ENCODE results near the gene NLGN2. TPM values are rescaled to one million over a fixed set of nuclear protein-coding genes. Genes with fewer than 3 reads are reported as not detected.

NLGN2 gene
- total RNA-seq, 1 donor from 2014 or later = 4.2 TPM

DNA sequence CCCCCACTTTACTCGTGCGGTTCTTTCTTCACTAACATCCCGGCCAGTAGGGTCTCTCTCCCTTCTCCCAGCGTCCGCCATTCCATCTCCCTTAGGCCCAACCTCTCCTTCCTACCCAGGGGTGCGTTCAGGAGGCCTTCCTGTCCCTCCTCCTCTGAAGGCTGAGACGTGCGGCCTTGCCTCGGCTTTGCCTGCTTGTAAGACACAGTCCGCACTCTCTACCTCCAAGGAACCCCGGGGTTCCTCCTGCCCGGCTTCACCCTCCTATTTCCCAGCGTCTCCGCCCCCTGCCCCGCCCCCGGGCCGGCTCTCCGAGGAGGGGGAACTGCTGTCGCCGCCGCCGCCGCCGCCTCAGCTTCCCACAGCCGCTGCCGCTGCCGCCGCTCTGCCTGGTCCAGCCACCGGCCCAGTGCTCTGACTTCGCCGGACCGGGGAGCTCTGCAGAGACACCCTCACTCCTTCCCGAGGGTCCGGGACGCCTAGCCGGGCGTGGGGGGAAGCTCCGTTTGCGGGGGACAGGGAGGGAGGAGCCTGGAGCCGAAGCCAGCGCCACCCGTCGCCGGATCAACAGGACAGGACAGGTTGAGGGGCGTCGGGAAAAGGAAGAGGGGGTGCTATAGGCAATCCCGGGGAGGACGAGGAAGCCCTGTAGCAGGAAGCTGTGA lies 30.4 kb downstream of the NLGN2 start:
- peak overlapping the region; percentile 58 for H3K27ac Mint-ChIP-seq
- peaks cover 30% of the 10 kb centered on the region for H3K4me1 Mint-ChIP-seq (ENCODE audit: low read depth)
- intact Hi-C loops (cut with micrococcal nuclease) = loop anchor here (1.0 to 5.0 kb wide), 4 partner anchors 82 to 619 kb away; partner anchors contain the start of genes EIF5A and SENP3

DNA sequence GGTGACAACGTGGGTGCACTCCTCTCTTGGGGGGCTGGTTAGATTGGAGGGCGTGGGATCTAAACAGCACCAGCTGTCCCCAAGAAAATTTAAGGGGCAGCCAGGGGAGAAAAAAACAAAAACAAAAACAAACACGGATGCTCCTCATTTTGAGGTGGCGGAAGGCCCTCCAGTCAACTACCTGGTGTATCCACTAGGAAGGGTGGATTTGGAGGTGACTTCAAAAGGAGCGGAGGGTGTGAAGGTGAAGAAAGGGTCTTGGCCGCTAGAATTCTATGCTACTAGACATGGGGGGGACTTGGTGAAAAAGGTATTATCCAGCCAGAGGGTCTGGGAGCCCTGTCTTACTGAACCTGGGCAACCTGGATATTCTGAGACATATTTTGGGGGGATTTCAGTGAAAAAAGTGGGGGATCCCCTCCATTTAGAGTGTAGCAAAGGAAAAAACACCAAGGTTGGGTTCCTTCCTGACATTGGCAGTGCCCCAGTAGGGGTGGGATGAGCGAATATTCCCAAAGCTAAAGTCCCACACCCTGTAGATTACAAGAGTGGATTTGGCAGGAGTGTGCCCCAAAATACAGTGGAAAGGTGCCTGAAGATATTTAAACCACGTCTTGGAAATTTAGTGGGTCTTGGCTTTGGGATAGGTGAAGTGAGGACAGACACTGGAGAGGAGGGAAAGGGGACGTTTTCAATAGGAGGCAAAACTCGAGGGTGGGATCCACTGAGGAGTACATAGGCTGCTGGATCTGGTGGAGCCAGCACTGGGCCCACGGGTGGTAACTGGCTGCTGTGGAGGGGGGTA lies 31.2 kb downstream of the NLGN2 start:
- no peaks in the 10 kb centered on the region for H3K9me3 Mint-ChIP-seq
- no peak for DNase-seq (ENCODE audit: low spot score)
- peak overlapping the region; percentile 78 for H3K4me3 Mint-ChIP-seq (ENCODE audit: low read depth)
- peaks cover 30% of the 10 kb centered on the region for H3K4me1 Mint-ChIP-seq (ENCODE audit: low read depth)
- no peak overlapping the region for H3K27ac Mint-ChIP-seq
- peaks cover 33% of the 10 kb centered on the region for H3K27me3 Mint-ChIP-seq (ENCODE audit: low read depth)
- H3K36me3 Mint-ChIP-seq (ENCODE audit: low read depth) = peaks cover 31% of the 10 kb centered on the region
- intact Hi-C loops (cut with micrococcal nuclease) = loop anchor here (5.0 kb wide), 3 partner anchors 123 to 618 kb away; partner anchors contain the start of genes EIF5A and SENP3

More for the DNA sequence above, 30.4 kb downstream of the NLGN2 start:
- Mint-ChIP-seq H3K27me3 (ENCODE audit: low read depth) (peaks cover 28% of the 10 kb centered on the region), H3K4me3 (ENCODE audit: low read depth) (peak overlapping the region; percentile 78), H3K36me3 (ENCODE audit: low read depth) (peaks cover 31% of the 10 kb centered on the region), H3K9me3 (no peaks in the 10 kb centered on the region)
- DNase-seq (ENCODE audit: low spot score) = peak; percentile 46

DNA sequence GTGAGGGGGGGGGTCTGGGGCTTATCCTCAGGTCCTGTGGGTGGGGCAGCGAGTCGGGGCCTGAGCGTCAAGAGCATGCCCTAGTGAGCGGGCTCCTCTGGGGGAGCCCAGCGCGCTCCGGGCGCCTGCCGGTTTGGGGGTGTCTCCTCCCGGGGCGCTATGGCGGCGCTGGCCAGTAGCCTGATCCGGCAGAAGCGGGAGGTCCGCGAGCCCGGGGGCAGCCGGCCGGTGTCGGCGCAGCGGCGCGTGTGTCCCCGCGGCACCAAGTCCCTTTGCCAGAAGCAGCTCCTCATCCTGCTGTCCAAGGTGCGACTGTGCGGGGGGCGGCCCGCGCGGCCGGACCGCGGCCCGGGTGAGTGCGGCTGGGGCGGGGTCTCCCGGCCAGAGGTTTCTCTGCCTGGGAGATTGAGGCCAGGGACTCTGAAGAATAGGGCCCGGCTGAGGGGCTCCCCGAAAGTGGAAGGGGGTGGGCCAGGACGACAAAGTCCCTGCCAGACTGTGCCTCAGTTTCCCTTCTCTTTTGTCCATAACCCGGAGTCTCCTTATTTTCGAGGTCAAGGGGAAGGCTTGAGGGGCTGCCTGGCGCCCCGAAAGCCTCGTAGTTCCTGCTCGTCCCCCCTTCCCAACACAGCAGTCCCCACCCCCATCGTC lies 31.9 kb downstream of the NLGN2 start, which contains the start of gene FGF11:
Gene FGF11, plus strand, starts transcription at position 51 of the 651 bp plus-strand sequence. Its CDS starts 109 bp downstream, at position 160.
- Mint-ChIP-seq H3K27ac (peak within 1 kb of the TSS; percentile 13), H3K9me3 (no peaks in the 10 kb centered on the region), H3K4me3 (ENCODE audit: low read depth) (peak within 1 kb of the TSS; percentile 81), H3K36me3 (ENCODE audit: low read depth) (peaks cover 31% of the 10 kb centered on the region), H3K4me1 (ENCODE audit: low read depth) (peaks cover 30% of the 10 kb centered on the region), H3K27me3 (ENCODE audit: low read depth) (peaks cover 38% of the 10 kb centered on the region)
- intact Hi-C loops (cut with micrococcal nuclease) = loop anchor here (5.0 kb wide), 3 partner anchors 123 to 618 kb away; partner anchors contain the start of genes EIF5A and SENP3
- no peak for DNase-seq (ENCODE audit: low spot score)

DNA sequence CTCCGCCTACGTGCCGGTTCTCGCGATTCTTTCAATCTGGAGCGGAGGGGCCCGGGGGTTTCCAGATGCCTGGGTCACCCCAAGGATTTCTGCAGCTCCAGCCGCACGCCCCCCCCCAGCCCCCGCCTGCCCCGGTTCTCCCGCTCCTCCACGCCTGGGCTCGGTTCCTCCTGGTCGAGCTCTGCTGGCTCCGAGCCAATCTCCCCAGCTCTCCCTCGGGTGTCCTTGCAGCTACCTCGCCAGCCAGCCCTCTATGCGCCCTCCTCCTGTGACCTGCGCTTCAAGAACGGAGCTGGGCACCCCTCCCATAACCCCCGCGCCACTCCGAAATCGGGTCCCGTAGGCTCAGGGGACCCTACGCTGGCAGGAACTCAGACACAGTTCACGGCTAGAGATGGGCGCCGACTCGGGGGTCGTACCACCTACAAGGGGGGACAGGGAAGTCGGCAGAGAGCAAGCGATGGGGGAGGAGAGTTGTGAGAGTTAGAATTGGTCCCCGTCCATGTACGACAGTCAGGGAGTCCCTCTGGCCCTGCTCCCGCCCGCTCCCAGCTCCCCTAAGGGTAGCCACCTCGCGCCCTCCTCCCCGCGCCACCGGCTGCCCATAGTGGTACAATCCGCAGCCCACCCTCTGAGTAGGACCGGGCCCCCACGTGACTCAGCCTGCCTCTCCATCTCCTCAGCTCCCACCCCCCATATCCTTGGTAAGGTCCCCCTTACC lies 32.6 kb downstream of the NLGN2 start:
- peak overlapping the region; percentile 81 for H3K4me3 Mint-ChIP-seq (ENCODE audit: low read depth)
- H3K27ac Mint-ChIP-seq = peak overlapping the region; percentile 13
- no peaks in the 10 kb centered on the region for H3K9me3 Mint-ChIP-seq
- H3K4me1 Mint-ChIP-seq (ENCODE audit: low read depth) = peaks cover 33% of the 10 kb centered on the region
- peak; percentile 25 for DNase-seq (ENCODE audit: low spot score)
- intact Hi-C loops (cut with micrococcal nuclease) = no loop called here
- peaks cover 31% of the 10 kb centered on the region for H3K36me3 Mint-ChIP-seq (ENCODE audit: low read depth)
- peaks cover 42% of the 10 kb centered on the region for H3K27me3 Mint-ChIP-seq (ENCODE audit: low read depth)

DNA sequence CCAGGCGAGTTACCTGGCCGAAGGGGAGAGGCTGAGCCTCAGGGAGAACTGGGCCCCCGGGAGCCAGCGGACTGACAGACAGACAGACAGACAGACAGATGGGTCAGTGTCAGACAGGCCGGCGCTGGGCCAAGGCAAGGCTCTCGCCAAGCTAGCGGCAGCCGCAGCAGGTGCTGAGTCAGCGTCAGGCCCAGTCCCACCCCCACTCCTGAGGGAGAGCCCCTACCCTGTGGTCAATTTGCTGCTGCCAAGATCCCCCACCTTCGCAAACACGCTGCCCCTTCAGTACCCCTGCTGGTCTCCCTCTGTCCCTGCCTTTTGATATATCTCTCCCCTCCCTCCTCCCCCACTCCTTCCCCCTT lies 33.2 kb downstream of the NLGN2 start:
- intact Hi-C loops (cut with micrococcal nuclease) = no loop called here
- Mint-ChIP-seq H3K4me3 (ENCODE audit: low read depth) (peak overlapping the region; percentile 81), H3K27me3 (ENCODE audit: low read depth) (peaks cover 47% of the 10 kb centered on the region), H3K4me1 (ENCODE audit: low read depth) (peaks cover 36% of the 10 kb centered on the region), H3K36me3 (ENCODE audit: low read depth) (peaks cover 31% of the 10 kb centered on the region), H3K27ac (no peak overlapping the region), H3K9me3 (no peaks in the 10 kb centered on the region)
- DNase-seq (ENCODE audit: low spot score) = no peak

DNA sequence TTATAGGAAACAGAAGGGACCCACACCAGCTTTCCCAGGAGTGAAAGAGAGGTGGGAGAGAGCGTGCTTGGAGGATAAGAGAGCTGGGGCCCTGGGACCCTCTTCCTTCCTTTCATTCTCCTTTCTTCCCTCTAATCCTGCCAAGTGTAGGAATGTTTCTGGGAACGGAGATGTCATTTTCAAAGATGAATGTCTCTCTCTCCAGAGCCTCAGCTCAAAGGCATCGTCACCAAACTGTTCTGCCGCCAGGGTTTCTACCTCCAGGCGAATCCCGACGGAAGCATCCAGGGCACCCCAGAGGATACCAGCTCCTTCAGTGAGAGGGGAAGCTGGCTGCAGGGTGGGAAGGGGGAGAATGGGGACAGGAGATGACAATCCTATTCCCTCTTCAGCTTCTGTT lies 33.6 kb downstream of the NLGN2 start:
- no peaks in the 10 kb centered on the region for H3K9me3 Mint-ChIP-seq
- peaks cover 50% of the 10 kb centered on the region for H3K27me3 Mint-ChIP-seq (ENCODE audit: low read depth)
- H3K4me3 Mint-ChIP-seq (ENCODE audit: low read depth) = no peak overlapping the region
- peaks cover 31% of the 10 kb centered on the region for H3K36me3 Mint-ChIP-seq (ENCODE audit: low read depth)
- H3K4me1 Mint-ChIP-seq (ENCODE audit: low read depth) = peaks cover 35% of the 10 kb centered on the region
- intact Hi-C loops (cut with micrococcal nuclease) = no loop called here
- no peak overlapping the region for H3K27ac Mint-ChIP-seq
- no peak for DNase-seq (ENCODE audit: low spot score)

DNA sequence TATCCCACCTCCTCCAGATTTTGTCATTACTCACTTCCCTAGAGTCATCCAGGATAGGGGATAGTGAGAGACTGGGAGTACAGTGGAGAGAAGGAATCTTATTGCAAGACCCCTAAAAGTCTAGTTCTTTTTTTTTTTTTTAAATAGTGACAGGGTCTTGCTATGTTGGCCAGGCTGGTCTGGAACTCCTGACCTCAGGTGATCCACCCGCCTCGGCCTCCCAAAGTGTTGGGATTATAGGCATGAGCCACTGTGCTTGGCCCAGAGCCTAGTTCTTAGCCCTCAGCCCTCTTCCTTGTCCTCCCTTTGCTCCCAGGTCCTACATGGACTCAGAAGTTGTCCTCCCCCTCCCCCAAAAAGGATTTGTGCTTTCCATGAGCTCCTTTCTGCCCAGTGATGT lies 34.5 kb downstream of the NLGN2 start:
- Mint-ChIP-seq H3K36me3 (ENCODE audit: low read depth) (peaks cover 27% of the 10 kb centered on the region), H3K4me1 (ENCODE audit: low read depth) (peaks cover 29% of the 10 kb centered on the region), H3K27me3 (ENCODE audit: low read depth) (peaks cover 53% of the 10 kb centered on the region), H3K4me3 (ENCODE audit: low read depth) (no peak overlapping the region), H3K9me3 (no peaks in the 10 kb centered on the region), H3K27ac (no peak overlapping the region)
- intact Hi-C loops (cut with micrococcal nuclease) = no loop called here
- DNase-seq (ENCODE audit: low spot score) = no peak

DNA sequence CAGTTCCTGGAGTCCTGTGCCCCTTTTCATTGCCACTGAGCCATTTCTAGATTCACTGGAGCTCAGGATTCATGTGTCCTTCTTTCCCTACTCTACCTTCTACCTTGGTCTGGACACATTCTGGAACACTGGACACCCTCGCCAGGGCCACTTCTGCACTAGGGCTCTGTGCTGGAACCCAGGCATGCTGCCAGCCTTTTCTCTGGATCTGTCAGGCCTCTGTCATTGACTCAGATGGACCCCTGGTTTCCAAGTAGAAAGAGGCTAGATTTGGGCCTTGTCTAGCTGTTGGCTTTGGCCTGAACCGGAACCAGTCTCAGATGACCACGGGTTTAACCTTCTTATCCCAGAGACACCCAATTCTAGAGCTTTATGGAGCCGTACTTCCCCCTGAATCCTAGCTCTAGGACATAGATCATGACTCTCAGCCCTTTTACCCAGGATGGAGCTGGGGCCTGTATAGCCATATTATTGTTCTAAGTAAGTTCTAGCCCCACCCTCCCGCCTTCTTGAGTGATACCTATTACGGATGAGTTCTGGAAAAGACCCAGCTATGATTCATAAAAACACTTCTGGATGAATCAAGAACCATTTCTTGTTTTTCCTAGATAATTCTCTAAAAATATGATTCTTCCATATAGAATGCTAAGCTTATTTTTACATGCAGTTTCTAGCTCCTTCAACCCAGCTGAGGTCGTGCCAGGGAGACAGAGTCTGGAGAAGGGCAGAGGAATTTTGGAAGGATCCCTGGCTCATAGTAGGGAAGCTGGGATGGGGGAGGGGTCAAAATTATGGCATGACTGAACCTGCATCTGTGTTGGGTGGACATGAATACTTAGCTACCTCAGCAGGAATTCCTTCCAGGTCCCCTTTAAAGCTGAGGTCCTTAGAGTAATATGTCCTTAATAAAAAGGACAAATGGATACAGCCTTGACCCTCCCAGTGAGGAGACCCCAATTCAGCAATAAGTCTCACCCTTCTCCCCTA lies 36.1 kb downstream of the NLGN2 start:
- peaks cover 27% of the 10 kb centered on the region for H3K36me3 Mint-ChIP-seq (ENCODE audit: low read depth)
- H3K27ac Mint-ChIP-seq = no peak overlapping the region
- no peak for DNase-seq (ENCODE audit: low spot score)
- H3K4me3 Mint-ChIP-seq (ENCODE audit: low read depth) = no peak overlapping the region
- H3K9me3 Mint-ChIP-seq = no peaks in the 10 kb centered on the region
- intact Hi-C loops (cut with micrococcal nuclease) = no loop called here
- peaks cover 56% of the 10 kb centered on the region for H3K27me3 Mint-ChIP-seq (ENCODE audit: low read depth)
- H3K4me1 Mint-ChIP-seq (ENCODE audit: low read depth) = peaks cover 22% of the 10 kb centered on the region

DNA sequence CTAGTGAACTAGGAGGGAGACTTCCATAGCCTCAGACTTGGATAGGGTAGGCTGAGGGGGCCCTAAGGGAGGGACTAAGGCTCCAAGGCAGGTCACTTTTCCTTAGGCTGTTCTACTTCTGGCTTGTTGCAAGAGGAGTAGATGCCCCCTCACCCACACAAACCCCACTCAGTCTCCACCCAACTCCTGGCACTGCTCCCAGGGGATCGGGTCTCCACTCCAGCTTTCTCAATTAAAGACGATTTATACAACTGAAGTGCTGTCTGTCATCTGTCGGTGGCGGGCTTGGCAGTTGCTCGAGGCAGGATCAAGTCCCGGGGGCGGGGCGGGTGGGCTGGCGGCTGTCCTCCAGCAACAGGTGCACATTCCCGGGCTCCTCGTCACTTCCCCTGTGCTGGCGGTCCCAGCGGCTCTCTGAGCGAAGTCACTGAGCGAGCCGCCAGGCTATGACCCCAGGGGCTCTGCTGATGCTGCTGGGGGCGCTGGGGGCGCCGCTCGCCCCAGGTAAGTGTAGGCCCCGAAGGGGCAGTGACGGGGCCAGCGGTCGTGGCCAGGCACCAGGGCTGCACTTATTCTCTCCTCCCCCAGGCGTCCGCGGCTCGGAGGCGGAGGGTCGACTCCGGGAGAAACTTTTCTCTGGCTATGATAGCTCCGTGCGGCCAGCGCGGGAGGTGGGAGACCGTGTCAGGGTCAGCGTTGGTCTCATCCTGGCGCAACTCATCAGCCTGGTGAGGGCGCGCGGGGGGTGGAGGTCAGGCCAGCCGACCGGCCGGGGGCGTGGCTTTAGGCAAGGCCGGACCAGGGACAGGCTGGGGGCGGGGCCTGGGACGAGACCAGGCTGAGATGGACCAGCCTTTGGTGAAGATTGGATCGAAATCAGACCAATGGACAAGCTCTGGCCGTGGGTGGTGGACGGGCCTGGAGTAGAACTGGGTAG lies 37.3 kb downstream of the NLGN2 start, which contains the start of gene CHRNB1:
Gene CHRNB1, plus strand, starts transcription at position 380 of the 937 bp plus-strand sequence. Its CDS starts 67 bp downstream, at position 447.
- Mint-ChIP-seq H3K9me3 (no peaks in the 10 kb centered on the region), H3K4me1 (ENCODE audit: low read depth) (peaks cover 17% of the 10 kb centered on the region), H3K27me3 (ENCODE audit: low read depth) (peaks cover 52% of the 10 kb centered on the region), H3K27ac (no peak within 1 kb of the TSS), H3K4me3 (ENCODE audit: low read depth) (peak within 1 kb of the TSS; percentile 69), H3K36me3 (ENCODE audit: low read depth) (peaks cover 24% of the 10 kb centered on the region)
- no peak for DNase-seq (ENCODE audit: low spot score)
- intact Hi-C loops (cut with micrococcal nuclease) = loop anchor here (1.0 kb wide), 1 partner anchor 10 kb away; no protein-coding TSS in a partner anchor

DNA sequence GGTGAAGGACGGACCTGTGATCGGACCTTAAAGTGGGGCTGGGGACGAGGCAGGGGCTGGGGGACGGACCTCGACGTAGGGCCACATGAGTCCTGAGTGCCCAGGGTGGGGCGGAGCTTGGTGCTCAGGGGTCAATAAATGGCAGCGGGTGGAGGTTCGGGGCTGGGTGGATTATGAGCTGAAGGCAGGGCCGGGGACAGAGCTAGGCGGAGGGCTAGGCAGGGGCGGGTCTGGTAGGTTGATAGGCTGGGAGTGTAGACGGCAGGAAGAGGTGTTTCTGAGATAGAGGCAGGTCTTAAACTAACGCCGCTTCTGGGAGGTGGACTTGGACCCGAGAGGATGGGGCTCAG lies 37.9 kb downstream of the NLGN2 start:
- no peak overlapping the region for H3K27ac Mint-ChIP-seq
- H3K9me3 Mint-ChIP-seq = no peaks in the 10 kb centered on the region
- peaks cover 27% of the 10 kb centered on the region for H3K36me3 Mint-ChIP-seq (ENCODE audit: low read depth)
- H3K4me1 Mint-ChIP-seq (ENCODE audit: low read depth) = peaks cover 14% of the 10 kb centered on the region
- H3K27me3 Mint-ChIP-seq (ENCODE audit: low read depth) = peaks cover 48% of the 10 kb centered on the region
- intact Hi-C loops (cut with micrococcal nuclease) = loop anchor here (1.0 kb wide), 1 partner anchor 10 kb away; no protein-coding TSS in a partner anchor
- peak; percentile 30 for DNase-seq (ENCODE audit: low spot score)
- peak overlapping the region; percentile 69 for H3K4me3 Mint-ChIP-seq (ENCODE audit: low read depth)

Measured in activated T-helper 2 cell treated with anti-CD3 and anti-CD28 coated beads, Interferon-gamma antibody, Interleukin-2, Interleukin-4, amounts not matched to agents 10 μg/mL and 5 μg/mL and 100 μg/mL, durations not matched to agents 14 hours and 24 hours and 36 hours (primary cell).